Glomerular visceral epithelial cell (primary cell): ENCODE data around the gene OPN1MW.
"Not testable (repeated sequence)": the region's sequence is repeated elsewhere in the genome, so short reads cannot be mapped to it uniquely, and the experiment has no call there.

Experiments used
- DNase-seq: peaks from one replicate; pipeline ENCODE4 v3.0.0-alpha.2; 2016; ENCODE audit errors: extremely low spot score

The OPN1MW gene

DNA sequence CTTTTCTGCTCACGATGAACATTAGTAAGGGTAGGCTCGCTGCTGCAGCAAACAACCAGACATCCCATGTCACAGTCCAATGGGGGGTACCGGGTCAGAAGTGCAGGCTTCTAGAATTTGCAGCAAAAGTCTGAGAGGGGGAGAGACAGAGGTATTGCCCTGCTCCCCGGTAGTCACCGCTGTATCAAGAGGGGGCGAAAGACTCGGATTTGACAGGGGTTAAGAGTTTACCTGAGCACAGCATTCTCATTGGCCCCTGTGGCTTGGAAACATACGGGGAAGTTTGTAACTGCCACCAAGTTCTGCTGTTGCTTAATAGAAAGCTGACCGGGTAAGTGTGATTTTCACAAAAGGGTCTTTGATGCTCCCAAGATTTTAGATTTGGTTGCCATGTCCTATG is 28.7 kb downstream of the OPN1MW start:
- DNase-seq: not testable (repeated sequence)

DNA sequence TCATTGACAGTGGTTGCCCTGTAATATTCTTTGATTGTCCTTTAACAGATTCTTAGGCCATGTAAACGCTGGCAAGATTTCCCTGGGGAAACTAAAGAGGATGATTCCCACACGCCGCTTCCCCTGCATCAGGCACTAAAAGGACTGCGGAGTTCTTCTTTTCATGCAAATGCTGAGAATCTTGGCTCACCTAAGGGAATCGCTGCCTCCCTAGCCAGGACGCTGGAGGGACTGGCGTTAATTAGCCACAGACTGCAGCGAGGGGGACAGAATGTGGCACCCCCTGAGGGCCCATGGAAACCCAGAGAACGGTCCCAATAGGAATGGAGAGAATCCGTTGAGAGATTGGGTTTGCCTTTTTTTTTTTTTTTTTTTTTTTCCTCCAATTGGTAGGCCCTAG is 29.1 kb downstream of the OPN1MW start:
- DNase-seq: not testable (repeated sequence)

DNA sequence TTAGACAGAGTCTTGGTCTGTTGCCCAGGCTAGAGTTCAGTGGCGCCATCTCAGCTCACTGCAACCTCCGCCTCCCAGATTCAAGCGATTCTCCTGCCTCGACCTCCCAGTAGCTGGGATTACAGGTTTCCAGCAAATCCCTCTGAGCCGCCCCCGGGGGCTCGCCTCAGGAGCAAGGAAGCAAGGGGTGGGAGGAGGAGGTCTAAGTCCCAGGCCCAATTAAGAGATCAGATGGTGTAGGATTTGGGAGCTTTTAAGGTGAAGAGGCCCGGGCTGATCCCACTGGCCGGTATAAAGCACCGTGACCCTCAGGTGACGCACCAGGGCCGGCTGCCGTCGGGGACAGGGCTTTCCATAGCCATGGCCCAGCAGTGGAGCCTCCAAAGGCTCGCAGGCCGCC is 37.1 kb downstream of the OPN1MW start, which contains the start of gene OPN1MW2:
OPN1MW2 (plus strand) TSS at position 301 of the 400 bp plus-strand sequence; CDS start at position 361, 60 bp downstream.
- not testable (repeated sequence) for DNase-seq

- DNase-seq: not testable (repeated sequence)
These were observed 42.9 kb downstream of the OPN1MW start for GRCh38 chrX:154225292-154225691.

DNA sequence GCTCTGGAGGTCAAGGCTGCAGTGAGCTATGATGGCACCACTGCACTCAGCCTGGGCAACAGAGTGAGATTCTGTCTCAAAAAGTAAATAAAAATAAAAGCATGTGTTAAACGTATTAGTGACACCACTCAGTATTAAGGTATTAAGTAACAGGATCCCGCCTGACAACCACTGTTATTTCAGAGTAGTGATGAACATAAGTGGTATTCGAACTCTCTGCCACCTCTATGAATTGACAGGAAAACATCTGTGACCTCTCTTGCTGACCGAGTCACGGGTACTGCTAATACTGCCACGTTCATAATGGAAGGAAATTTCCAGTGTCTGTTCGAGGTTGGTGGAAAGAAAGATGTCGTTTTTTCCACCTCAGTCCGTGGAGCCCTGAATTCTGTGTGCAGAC is 44.3 kb downstream of the OPN1MW start:
- DNase-seq: not testable (repeated sequence)

DNA sequence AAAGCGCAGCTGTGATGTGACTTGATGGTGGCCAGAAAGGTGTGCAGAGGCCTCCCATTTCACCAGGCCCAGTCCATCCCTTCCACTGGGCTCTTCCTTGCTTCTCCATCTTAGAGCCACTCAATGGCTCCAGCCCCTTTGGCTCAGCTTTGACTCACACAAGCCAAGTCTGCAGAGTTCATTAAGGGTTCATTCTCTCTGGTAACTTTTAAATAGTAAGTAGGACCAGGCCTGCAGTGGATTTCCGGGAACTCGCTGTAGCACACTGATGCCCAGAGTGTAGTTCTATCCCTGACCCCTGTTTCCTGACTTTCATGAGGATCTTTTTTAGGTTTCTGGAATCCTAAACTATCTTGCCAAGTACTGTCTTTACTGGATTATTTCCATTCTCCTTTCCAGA is 49.0 kb downstream of the OPN1MW start:
- DNase-seq: not testable (repeated sequence)

DNA sequence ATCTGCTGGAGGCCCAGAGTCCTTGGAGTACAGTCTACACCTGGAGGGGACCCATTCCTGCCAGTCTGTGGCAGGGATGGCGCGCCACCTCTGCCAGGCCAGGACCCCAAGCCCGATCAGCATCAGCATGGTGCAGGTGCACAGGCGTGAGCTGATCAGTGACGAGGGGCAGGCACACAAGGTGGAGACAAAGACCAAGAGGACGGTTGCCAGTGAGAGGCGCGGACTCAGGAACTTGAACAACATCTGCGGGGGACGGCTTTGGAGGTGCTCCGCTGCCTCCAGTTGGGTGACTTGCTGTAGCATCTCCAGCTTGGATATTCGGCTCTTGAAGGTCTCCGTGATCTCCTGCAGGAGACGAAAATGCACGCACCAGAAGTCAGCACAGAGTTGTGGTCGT is 51.2 kb downstream of the OPN1MW start:
- not testable (repeated sequence) for DNase-seq

DNA sequence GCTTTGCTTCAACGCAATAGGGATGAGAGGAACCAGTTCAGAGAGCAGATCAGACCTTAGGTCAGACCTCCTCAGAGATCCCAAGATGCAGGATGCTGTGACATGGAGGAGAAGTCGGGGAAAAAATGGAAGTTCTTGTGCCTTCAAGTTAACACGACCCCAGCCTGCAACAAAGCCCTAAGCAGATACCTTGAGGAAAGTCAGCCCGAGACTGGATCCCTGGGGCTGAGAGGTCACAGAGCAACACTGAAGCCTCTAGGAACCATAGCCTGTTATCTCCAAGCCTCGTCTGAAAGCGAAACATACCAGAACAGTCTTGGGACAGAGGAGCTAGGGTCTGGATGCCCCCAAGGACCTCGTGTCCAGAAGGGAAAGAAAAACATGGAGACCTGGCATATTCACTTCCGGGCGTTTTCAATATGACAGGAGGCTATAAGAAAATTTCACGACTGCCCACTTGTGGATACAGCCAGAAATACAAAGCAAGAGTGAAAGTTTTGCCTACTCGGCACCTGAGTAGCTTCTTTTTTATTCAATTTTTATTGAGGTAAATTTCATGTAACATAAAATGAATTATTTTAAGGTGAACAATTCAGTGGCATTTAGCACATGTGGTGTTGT is 56.7 kb downstream of the OPN1MW start:
- DNase-seq: not testable (repeated sequence)

DNA sequence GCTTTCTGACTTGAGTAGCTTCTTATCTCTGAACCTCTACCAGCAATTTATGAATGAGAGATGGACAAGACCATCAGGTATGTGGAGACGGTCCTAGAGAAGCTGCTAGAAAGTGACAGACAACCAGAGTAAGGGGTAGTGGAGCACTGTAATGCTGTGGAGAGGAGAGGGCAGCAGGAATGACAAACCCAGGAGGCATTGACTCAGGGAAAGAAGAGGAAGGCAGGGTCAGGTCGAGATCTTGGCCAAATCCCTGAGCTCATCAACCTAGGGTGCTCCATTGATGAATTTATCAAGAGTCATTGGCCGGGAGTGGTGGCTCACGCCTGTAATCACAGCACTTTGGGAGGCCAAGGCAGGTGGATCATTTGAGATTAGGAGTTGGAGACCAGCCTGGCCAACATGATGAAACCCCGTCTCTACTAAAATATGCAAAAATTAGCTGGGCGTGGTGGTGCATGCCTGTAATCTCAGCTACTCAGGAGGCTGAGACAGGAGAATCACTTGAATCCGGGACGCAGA is 57.6 kb downstream of the OPN1MW start:
- DNase-seq: not testable (repeated sequence)
